HepG2 (cell line): ENCODE measurements around the gene TF. TPM values are rescaled to one million over a fixed set of nuclear protein-coding genes. Genes with fewer than 3 reads are reported as not detected.

ENCODE experiments used
- ATAC-seq: fragments of 200-7000 bp; cut with Tn5 transposase; 3 replicates; pipeline ENCODE4 v1.9.1; 2020; ENCODE audit warnings: mild to moderate bottlenecking, moderate library complexity
- BruUV-seq: library from RNA; stranded (reverse); fragments of 400-500 nt; replicated peaks from 2 replicates; lab custom pipeline; 2021; lab: Mats Ljungman, UMichigan
- CTCF ChIA-PET: fragments of 300-600 bp; formaldehyde crosslinking; extraction: SDS; loops from one replicate; lab custom pipeline; 2021; ENCODE audit warnings: low total read pairs, inconsistent platforms, low intra/inter-chr PET ratio; lab: Yijun Ruan, JAX
- POLR2A ChIA-PET: fragments of 350-600 bp; sonication (Branson Sonifier 250); formaldehyde crosslinking; loops from one replicate; lab custom pipeline; 2020; ENCODE audit warnings: antibody characterized with exemption, inconsistent platforms; lab: Yijun Ruan, JAX
- DNase-seq: peaks from one replicate; pipeline ENCODE4 v3.0.0-alpha.2; 2015; ENCODE audit warnings: low spot score
- FAIRE-seq: peaks from 3 replicates; lab custom pipeline; 2011; peaks lifted over from hg19 to GRCh38; lab: Jason Lieb, UNC
- H2AFZ ChIP-seq: one replicate; pipeline ENCODE4 v1.6.1; 2011; ENCODE audit warnings: low read length, inconsistent platforms
- H3K27ac ChIP-seq: fragments of 300-600 bp; 3 replicates; pipeline ENCODE4 v1.8.0; 2011; ENCODE audit warnings: mixed run types, mild to moderate bottlenecking, mixed read lengths, low read length, inconsistent platforms; ENCODE audit not compliant: insufficient read depth; ENCODE audit errors: extremely low read length
- H3K27me3 ChIP-seq, 2 experiments: fragments of 200-600 bp in 1 of 2; 2 replicates in 1 of 2; 3 replicates in 1 of 2; pipeline versions ENCODE4 v1.6.0 to v1.8.0; 2011; ENCODE audit warnings: low read length in 2 of 2, mild to moderate bottlenecking in 2 of 2, moderate library complexity in 2 of 2, inconsistent platforms in 1 of 2; ENCODE audit not compliant: insufficient read depth in 2 of 2, control insufficient read depth in 1 of 2
- H3K36me3 ChIP-seq, 2 experiments: fragments of 200-600 bp in 1 of 2; replicated peaks in 1 of 2; 2 replicates in 1 of 2; 3 replicates in 1 of 2; pipeline versions ENCODE4 v1.5.1 to v1.8.0; 2011; ENCODE audit warnings: low read length in 2 of 2, inconsistent platforms in 1 of 2; ENCODE audit not compliant: insufficient read depth in 2 of 2, control insufficient read depth in 1 of 2
- H3K4me1 ChIP-seq: 2 replicates; pipeline ENCODE4 v1.5.1; 2012; ENCODE audit warnings: low read length, inconsistent platforms; ENCODE audit not compliant: insufficient read depth
- H3K4me2 ChIP-seq: 2 replicates; pipeline ENCODE4 v1.6.0; 2011; ENCODE audit warnings: low read depth, low read length, inconsistent platforms
- H3K4me3 ChIP-seq, 3 experiments: fragments of 200-600 bp in 1 of 3; sonication (generic), shearing (Covaris generic) in 1 of 3; replicated peaks in 1 of 3; 2 replicates each; pipeline ENCODE4 v1.5.1; 2011 to 2016; ENCODE audit warnings: low read length in 3 of 3, inconsistent platforms in 2 of 3, low read depth in 2 of 3, mild to moderate bottlenecking in 2 of 3, control low read depth in 1 of 3, mixed read lengths in 1 of 3; ENCODE audit not compliant: insufficient read depth in 1 of 3
- H3K79me2 ChIP-seq: one replicate; pipeline ENCODE4 v1.6.1; 2011; ENCODE audit warnings: low read length, inconsistent platforms; ENCODE audit not compliant: insufficient read depth
- H3K9ac ChIP-seq: 2 replicates; pipeline ENCODE4 v1.6.0; 2011; ENCODE audit warnings: mild to moderate bottlenecking, low read depth, low read length, inconsistent platforms; ENCODE audit not compliant: insufficient read depth
- H3K9me3 ChIP-seq: 2 replicates; pipeline ENCODE4 v1.5.1; 2012; ENCODE audit warnings: mild to moderate bottlenecking, low read length
- H4K20me1 ChIP-seq: 2 replicates; pipeline ENCODE4 v1.6.0; 2011; ENCODE audit warnings: inconsistent platforms, mild to moderate bottlenecking, low read length, moderate library complexity; ENCODE audit not compliant: insufficient read depth
- AGO2 ChIP-seq: fragments of 200-400 bp; formaldehyde crosslinking; optimal IDR thresholded peaks from 2 replicates; pipeline ENCODE3; 2017; ENCODE audit warnings: mild to moderate bottlenecking, low read depth, low read length, moderate library complexity
- ATRX ChIP-seq: sonication (generic); formaldehyde crosslinking; IDR thresholded peaks from 2 replicates; pipeline ENCODE4 v1.4.0; 2020; ENCODE audit warnings: missing genetic modification reagents, borderline replicate concordance
- CHCHD3 ChIP-seq: sonication (generic); formaldehyde crosslinking; IDR thresholded peaks from 2 replicates; pipeline ENCODE4 v1.8.0; 2022; ENCODE audit warnings: mild to moderate bottlenecking, missing genetic modification reagents, moderate library complexity
- DR1 ChIP-seq: sonication (generic); formaldehyde crosslinking; IDR thresholded peaks from 2 replicates; pipeline ENCODE4 v1.8.0; 2021; ENCODE audit warnings: mild to moderate bottlenecking, missing genetic modification reagents, inconsistent platforms
- HMG20A ChIP-seq: IDR thresholded peaks from 2 replicates; pipeline ENCODE4 v1.6.1; 2016; ENCODE audit warnings: borderline replicate concordance
- NFRKB ChIP-seq: fragments of 450-650 bp; IDR thresholded peaks from 2 replicates; pipeline ENCODE4 v1.6.1; 2017
- RBFOX2 ChIP-seq: fragments of 200-400 bp; formaldehyde crosslinking; IDR thresholded peaks from 2 replicates; pipeline ENCODE4 v1.6.1; 2017; ENCODE audit warnings: low read depth, mild to moderate bottlenecking, low read length
- REXO4 ChIP-seq: sonication (generic); formaldehyde crosslinking; IDR thresholded peaks from 2 replicates; pipeline ENCODE4 v1.8.0; 2022; ENCODE audit warnings: missing genetic modification reagents, mild to moderate bottlenecking, borderline replicate concordance
- RFXANK ChIP-seq: IDR thresholded peaks from 2 replicates; pipeline ENCODE4 v1.6.1; 2016
- SP140L ChIP-seq: sonication (generic); formaldehyde crosslinking; IDR thresholded peaks from 2 replicates; pipeline ENCODE4 v1.4.0; 2020; ENCODE audit warnings: missing genetic modification reagents, borderline replicate concordance
- ZNF282 ChIP-seq: fragments of 450-650 bp; IDR thresholded peaks from 2 replicates; pipeline ENCODE4 v1.6.1; 2018; ENCODE audit not compliant: partially characterized antibody
- ZSCAN31 ChIP-seq: sonication (generic); formaldehyde crosslinking; IDR thresholded peaks from 2 replicates; pipeline ENCODE4 v1.5.0; 2020; ENCODE audit warnings: low read depth, mild to moderate bottlenecking, missing genetic modification reagents
- WGBS: methylation state at CpG from one replicate; pipeline ENCODE4 v1.1.6; 2017; ENCODE audit warnings: low lambda C conversion rate; 5-methylcytosine and 5-hydroxymethylcytosine counted together
- in situ Hi-C: cut with HindIII; loops from 2 replicates; pipeline ENCODE4 v1.10.0; 2017; ENCODE audit warnings: low pct_unique_long_range_greater_than_20kb; ENCODE audit not compliant: extremely low pct_ligation_motif_present
- intact Hi-C: fragments of 100-400 bp; cut with micrococcal nuclease; formaldehyde crosslinking; loops from one replicate; pipeline ENCODE4 v1.10.0; 2022; ENCODE audit not compliant: unreplicated experiment
- polyA plus RNA-seq, 8 experiments: library from polyadenylated mRNA; depleted of rRNA in 3 of 8; stranded (reverse) in 7 of 8; unstranded in 1 of 8; fragments of >200 nt; fragmentation: Illumina TruSeq in 4 of 8; extraction: Trizol in 4 of 8; gene quantifications; 2 replicates each; pipeline versions ENCODE4 v1.2.1 to v1.2.3, GENCODE V29; 2011 to 2016; ENCODE audit warnings: low read depth in 4 of 8, missing spikeins in 1 of 8, mixed read lengths in 1 of 8; ENCODE audit not compliant: insufficient read depth in 1 of 8
- total RNA-seq, 5 experiments: library from RNA; depleted of rRNA; stranded (reverse); fragments of >200 nt; fragmentation: Illumina TruSeq; extraction: Trizol; gene quantifications; 2 replicates each; pipeline ENCODE4 v1.2.3, GENCODE V29; 2016; ENCODE audit warnings: low read depth in 1 of 5
- TF ChIP-seq, protein P1 (sequence below): IDR thresholded peaks from 2 replicates; pipeline ENCODE4 v1.6.1; 2016
- TF ChIP-seq, protein P2 (sequence below): sonication (generic); formaldehyde crosslinking; IDR thresholded peaks from 2 replicates; pipeline ENCODE4 v1.4.0; 2020; ENCODE audit warnings: mild to moderate bottlenecking, missing genetic modification reagents
- TF ChIP-seq, protein P3 (sequence below): sonication (generic); formaldehyde crosslinking; IDR thresholded peaks from 2 replicates; pipeline ENCODE4 v1.8.0; 2022; ENCODE audit warnings: missing genetic modification reagents, mild to moderate bottlenecking, inconsistent platforms, borderline replicate concordance
- TF ChIP-seq, protein P4 (sequence below): sonication (generic); formaldehyde crosslinking; IDR thresholded peaks from 2 replicates; pipeline ENCODE4 v1.5.0; 2020; ENCODE audit warnings: mild to moderate bottlenecking, missing genetic modification reagents

Gene TF
- total and polyA plus RNA-seq, 2 of the 13 experiments (the other 11 are each of a cell fraction or from before 2014, with no cell fraction given) = 10,074 to 11,821 TPM

DNA sequence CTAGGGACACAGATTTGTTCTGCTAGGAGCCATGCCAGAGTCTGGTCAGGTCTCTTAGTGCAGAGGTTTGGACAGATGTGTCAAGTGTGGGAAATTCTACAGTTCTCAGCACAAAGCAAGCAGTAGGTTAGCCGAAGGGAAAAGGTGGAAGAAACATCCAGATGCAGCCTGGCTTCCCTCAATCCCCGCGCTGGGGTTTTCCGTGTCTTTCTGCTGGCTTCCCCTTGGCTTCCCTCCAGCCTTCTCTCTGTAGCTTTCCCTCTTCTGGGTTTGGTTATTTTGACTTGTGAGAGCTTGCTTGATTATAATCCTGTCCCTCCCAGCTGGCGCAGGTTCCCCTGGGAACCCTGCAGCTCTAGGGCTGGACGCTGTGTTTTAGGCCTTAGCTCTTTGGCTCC, 4.1 kb downstream of the TF start:
- Histone ChIP-seq H3K27me3 (peaks cover 0 to 3% of the 10 kb centered on the region in 2 experiments; a peak in 1 of 5 replicates), H3K4me1 (peaks cover 64% of the 10 kb centered on the region), H3K79me2 (peaks cover 73% of the 10 kb centered on the region), H3K4me2 (peak overlapping the region; percentile 80), H3K9ac (peak overlapping the region; percentile 61), H3K4me3 (peak overlapping the region; percentile 63 to 85 (median 63)), H2AFZ (no peak overlapping the region), H3K36me3 (peaks cover 24 to 65% of the 10 kb centered on the region in 2 experiments), H3K27ac (peak overlapping the region; percentile 15), H4K20me1 (peaks cover 84% of the 10 kb centered on the region), H3K9me3 (no peaks in the 10 kb centered on the region)
- WGBS = 34% methylated on average over 6 of the region's 6 CpGs
- FAIRE-seq (no peak), ATAC-seq (no peak), DNase-seq (no peak)
- ChIA-PET CTCF (no interaction called here), POLR2A (interaction anchor here (0.6 to 2.6 kb wide), 7 partner anchors 9 to 88 kb away, joined by 3 to 10 read pairs (median 5); partner anchors contain the start of gene TOPBP1)
- in situ Hi-C loops = no loop called here
- BruUV-seq = no TSS peak
- intact Hi-C loops = no loop called here
- TF ChIP-seq DR1 (CRISPR knock-in tag) (no peak), ZSCAN31 (CRISPR knock-in tag) (no peak), ZNF282 (no peak), AGO2 (peak; percentile 66), ATRX (no peak), RFXANK (CRISPR knock-in tag) (no peak), HMG20A (no peak), RBFOX2 (peak; percentile 86), NFRKB (no peak), CHCHD3 (CRISPR knock-in tag) (no peak), SP140L (CRISPR knock-in tag) (no peak), REXO4 (CRISPR knock-in tag) (no peak)
- TF ChIP-seq, protein P1, sequence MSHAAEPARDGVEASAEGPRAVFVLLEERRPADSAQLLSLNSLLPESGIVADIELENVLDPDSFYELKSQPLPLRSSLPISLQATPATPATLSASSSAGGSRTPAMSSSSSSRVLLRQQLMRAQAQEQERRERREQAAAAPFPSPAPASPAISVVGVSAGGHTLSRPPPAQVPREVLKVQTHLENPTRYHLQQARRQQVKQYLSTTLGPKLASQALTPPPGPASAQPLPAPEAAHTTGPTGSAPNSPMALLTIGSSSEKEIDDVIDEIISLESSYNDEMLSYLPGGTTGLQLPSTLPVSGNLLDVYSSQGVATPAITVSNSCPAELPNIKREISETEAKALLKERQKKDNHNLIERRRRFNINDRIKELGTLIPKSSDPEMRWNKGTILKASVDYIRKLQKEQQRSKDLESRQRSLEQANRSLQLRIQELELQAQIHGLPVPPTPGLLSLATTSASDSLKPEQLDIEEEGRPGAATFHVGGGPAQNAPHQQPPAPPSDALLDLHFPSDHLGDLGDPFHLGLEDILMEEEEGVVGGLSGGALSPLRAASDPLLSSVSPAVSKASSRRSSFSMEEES = no peak
- TF ChIP-seq, protein P2, sequence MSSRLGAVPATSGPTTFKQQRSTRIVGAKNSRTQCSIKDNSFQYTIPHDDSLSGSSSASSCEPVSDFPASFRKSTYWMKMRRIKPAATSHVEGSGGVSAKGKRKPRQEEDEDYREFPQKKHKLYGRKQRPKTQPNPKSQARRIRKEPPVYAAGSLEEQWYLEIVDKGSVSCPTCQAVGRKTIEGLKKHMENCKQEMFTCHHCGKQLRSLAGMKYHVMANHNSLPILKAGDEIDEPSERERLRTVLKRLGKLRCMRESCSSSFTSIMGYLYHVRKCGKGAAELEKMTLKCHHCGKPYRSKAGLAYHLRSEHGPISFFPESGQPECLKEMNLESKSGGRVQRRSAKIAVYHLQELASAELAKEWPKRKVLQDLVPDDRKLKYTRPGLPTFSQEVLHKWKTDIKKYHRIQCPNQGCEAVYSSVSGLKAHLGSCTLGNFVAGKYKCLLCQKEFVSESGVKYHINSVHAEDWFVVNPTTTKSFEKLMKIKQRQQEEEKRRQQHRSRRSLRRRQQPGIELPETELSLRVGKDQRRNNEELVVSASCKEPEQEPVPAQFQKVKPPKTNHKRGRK (CRISPR knock-in tag) = no peak
- TF ChIP-seq, protein P3, sequence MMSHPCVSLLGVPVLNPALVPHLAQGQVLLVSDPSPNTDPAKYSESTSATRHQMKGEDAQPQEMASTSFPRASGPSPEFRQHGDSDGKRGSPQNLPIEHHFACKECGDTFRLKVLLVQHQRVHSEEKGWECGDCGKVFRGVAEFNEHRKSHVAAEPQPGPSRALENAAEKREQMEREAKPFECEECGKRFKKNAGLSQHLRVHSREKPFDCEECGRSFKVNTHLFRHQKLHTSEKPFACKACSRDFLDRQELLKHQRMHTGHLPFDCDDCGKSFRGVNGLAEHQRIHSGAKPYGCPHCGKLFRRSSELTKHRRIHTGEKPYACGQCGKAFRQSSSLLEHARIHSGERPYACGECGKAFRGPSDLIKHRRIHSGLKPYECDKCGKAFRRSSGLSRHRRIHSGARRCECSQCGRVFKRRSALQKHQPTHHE (CRISPR knock-in tag) = no peak
- TF ChIP-seq, protein P4, sequence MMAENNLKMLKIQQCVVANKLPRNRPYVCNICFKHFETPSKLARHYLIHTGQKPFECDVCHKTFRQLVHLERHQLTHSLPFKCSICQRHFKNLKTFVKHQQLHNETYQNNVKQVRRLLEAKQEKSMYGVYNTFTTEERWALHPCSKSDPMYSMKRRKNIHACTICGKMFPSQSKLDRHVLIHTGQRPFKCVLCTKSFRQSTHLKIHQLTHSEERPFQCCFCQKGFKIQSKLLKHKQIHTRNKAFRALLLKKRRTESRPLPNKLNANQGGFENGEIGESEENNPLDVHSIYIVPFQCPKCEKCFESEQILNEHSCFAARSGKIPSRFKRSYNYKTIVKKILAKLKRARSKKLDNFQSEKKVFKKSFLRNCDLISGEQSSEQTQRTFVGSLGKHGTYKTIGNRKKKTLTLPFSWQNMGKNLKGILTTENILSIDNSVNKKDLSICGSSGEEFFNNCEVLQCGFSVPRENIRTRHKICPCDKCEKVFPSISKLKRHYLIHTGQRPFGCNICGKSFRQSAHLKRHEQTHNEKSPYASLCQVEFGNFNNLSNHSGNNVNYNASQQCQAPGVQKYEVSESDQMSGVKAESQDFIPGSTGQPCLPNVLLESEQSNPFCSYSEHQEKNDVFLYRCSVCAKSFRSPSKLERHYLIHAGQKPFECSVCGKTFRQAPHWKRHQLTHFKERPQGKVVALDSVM (CRISPR knock-in tag) = no peak
